HEK293 (cell line): ENCODE results near the gene LLGL1.

ENCODE experiments used
- ATF2 ChIP-seq: fragments of 450-650 bp; formaldehyde crosslinking; IDR thresholded peaks from 2 replicates; pipeline ENCODE4 v1.5.1; 2016; ENCODE audit warnings: missing biosample characterization, missing genetic modification characterization, low read depth
- GLI4 ChIP-seq: fragments of 450-650 bp; formaldehyde crosslinking; IDR thresholded peaks from 2 replicates; pipeline ENCODE4 v1.5.1; 2016; ENCODE audit warnings: missing biosample characterization, missing genetic modification characterization
- IKZF3 ChIP-seq: fragments of 450-650 bp; IDR thresholded peaks from 2 replicates; pipeline ENCODE4 v1.5.0; 2018; ENCODE audit warnings: missing biosample characterization, mild to moderate bottlenecking, missing genetic modification characterization, moderate library complexity
- KLF1 ChIP-seq: fragments of 450-650 bp; formaldehyde crosslinking; IDR thresholded peaks from 2 replicates; pipeline ENCODE4 v1.5.1; 2016; ENCODE audit warnings: missing biosample characterization, missing genetic modification characterization
- KLF17 ChIP-seq: fragments of 450-650 bp; formaldehyde crosslinking; IDR thresholded peaks from 2 replicates; pipeline ENCODE4 v1.5.1; 2016; ENCODE audit warnings: missing biosample characterization, missing genetic modification characterization
- KLF8 ChIP-seq: fragments of 450-650 bp; formaldehyde crosslinking; IDR thresholded peaks from 2 replicates; pipeline ENCODE4 v1.5.1; 2016; ENCODE audit warnings: missing biosample characterization, missing genetic modification characterization
- PRDM2 ChIP-seq: fragments of 450-650 bp; formaldehyde crosslinking; IDR thresholded peaks from 2 replicates; pipeline ENCODE4 v1.5.1; 2016; ENCODE audit warnings: missing biosample characterization, missing genetic modification characterization, borderline replicate concordance
- YY2 ChIP-seq: fragments of 450-650 bp; formaldehyde crosslinking; IDR thresholded peaks from 2 replicates; pipeline ENCODE4 v1.5.1; 2016; ENCODE audit warnings: missing biosample characterization, missing genetic modification characterization
- ZBTB7A ChIP-seq: fragments of 450-650 bp; formaldehyde crosslinking; IDR thresholded peaks from 2 replicates; pipeline ENCODE4 v1.5.1; 2016; ENCODE audit warnings: low read depth, missing biosample characterization, missing genetic modification characterization
- ZNF10 ChIP-seq: fragments of 450-650 bp; formaldehyde crosslinking; IDR thresholded peaks from 2 replicates; pipeline ENCODE4 v1.5.1; 2017; ENCODE audit warnings: missing biosample characterization, missing genetic modification characterization
- ZNF112 ChIP-seq: fragments of 450-650 bp; formaldehyde crosslinking; IDR thresholded peaks from 2 replicates; pipeline ENCODE4 v1.5.0; 2017; ENCODE audit warnings: missing biosample characterization, missing genetic modification characterization
- ZNF184 ChIP-seq: fragments of 450-650 bp; IDR thresholded peaks from 2 replicates; pipeline ENCODE4 v1.5.1; 2018; ENCODE audit warnings: missing biosample characterization, mild to moderate bottlenecking, missing genetic modification characterization
- ZNF2 ChIP-seq: fragments of 450-650 bp; formaldehyde crosslinking; IDR thresholded peaks from 2 replicates; pipeline ENCODE4 v1.5.1; 2016; ENCODE audit warnings: missing biosample characterization, missing genetic modification characterization
- ZNF202 ChIP-seq: fragments of 450-650 bp; formaldehyde crosslinking; IDR thresholded peaks from 2 replicates; pipeline ENCODE4 v1.5.1; 2016; ENCODE audit warnings: missing biosample characterization, missing genetic modification characterization, borderline replicate concordance
- ZNF211 ChIP-seq: fragments of 450-650 bp; formaldehyde crosslinking; IDR thresholded peaks from 2 replicates; pipeline ENCODE4 v1.5.1; 2016; ENCODE audit warnings: low read depth, missing biosample characterization, missing genetic modification characterization
- ZNF221 ChIP-seq: fragments of 450-650 bp; formaldehyde crosslinking; IDR thresholded peaks from 2 replicates; pipeline ENCODE4 v1.5.1; 2017; ENCODE audit warnings: missing biosample characterization, missing genetic modification characterization, borderline replicate concordance
- ZNF248 ChIP-seq: fragments of 450-650 bp; formaldehyde crosslinking; IDR thresholded peaks from 2 replicates; pipeline ENCODE4 v1.5.1; 2017; ENCODE audit warnings: missing biosample characterization, missing genetic modification characterization
- ZNF280C ChIP-seq: fragments of 450-650 bp; formaldehyde crosslinking; IDR thresholded peaks from 2 replicates; pipeline ENCODE4 v1.5.1; 2016; ENCODE audit warnings: missing biosample characterization, missing genetic modification characterization
- ZNF335 ChIP-seq: fragments of 450-650 bp; formaldehyde crosslinking; conservative IDR thresholded peaks from 2 replicates; pipeline ENCODE4 v1.5.1; 2016; ENCODE audit warnings: missing biosample characterization, missing genetic modification characterization
- ZNF530 ChIP-seq: fragments of 450-650 bp; formaldehyde crosslinking; IDR thresholded peaks from 2 replicates; pipeline ENCODE4 v1.5.1; 2016; ENCODE audit warnings: low read depth, missing biosample characterization, missing genetic modification characterization
- ZNF560 ChIP-seq: fragments of 450-650 bp; formaldehyde crosslinking; IDR thresholded peaks from 2 replicates; pipeline ENCODE4 v1.5.1; 2017; ENCODE audit warnings: missing biosample characterization, missing genetic modification characterization, borderline replicate concordance
- ZNF571 ChIP-seq: fragments of 450-650 bp; formaldehyde crosslinking; IDR thresholded peaks from 2 replicates; pipeline ENCODE4 v1.5.0; 2017; ENCODE audit warnings: missing biosample characterization, missing genetic modification characterization
- ZNF580 ChIP-seq: fragments of 450-650 bp; formaldehyde crosslinking; IDR thresholded peaks from 2 replicates; pipeline ENCODE4 v1.5.1; 2016; ENCODE audit warnings: missing biosample characterization, missing genetic modification characterization
- ZNF626 ChIP-seq: fragments of 450-650 bp; sonication (Bioruptor Pico); formaldehyde crosslinking; IDR thresholded peaks from 2 replicates; pipeline ENCODE4 v1.5.1; 2018; ENCODE audit warnings: missing biosample characterization, missing genetic modification characterization, inconsistent platforms
- ZNF664 ChIP-seq: fragments of 450-650 bp; formaldehyde crosslinking; IDR thresholded peaks from 2 replicates; pipeline ENCODE4 v1.5.1; 2016; ENCODE audit warnings: missing biosample characterization, missing genetic modification characterization
- ZNF777 ChIP-seq: fragments of 450-650 bp; formaldehyde crosslinking; IDR thresholded peaks from 2 replicates; pipeline ENCODE4 v1.5.1; 2017; ENCODE audit warnings: missing biosample characterization, missing genetic modification characterization, borderline replicate concordance
- ZNF785 ChIP-seq: fragments of 450-650 bp; formaldehyde crosslinking; IDR thresholded peaks from 2 replicates; pipeline ENCODE4 v1.5.1; 2016; ENCODE audit warnings: missing biosample characterization, missing genetic modification characterization
- ZSCAN4 ChIP-seq: fragments of 450-650 bp; formaldehyde crosslinking; IDR thresholded peaks from 2 replicates; pipeline ENCODE4 v1.5.1; 2017; ENCODE audit warnings: missing biosample characterization, missing genetic modification characterization

LLGL1 gene

GRCh38 chr17:18184143-18185031 lies 41.0 kb upstream of the LLGL1 start (continued):
- TF ChIP-seq ZNF280C (tag by site-specific recombination) (no peak), ZNF2 (tag by site-specific recombination) (peak; percentile 43; the same call in 1 of the 2 replicates), ZNF10 (no peak), ZNF785 (0 out of 2 replicates have a peak, but pooled peaks have one; percentile 19), YY2 (tag by site-specific recombination) (no peak), KLF1 (tag by site-specific recombination) (no peak; the same call in 1 of the 2 replicates), ZNF248 (tag by site-specific recombination) (no peak), ZNF221 (no peak), ZNF664 (no peak), ZBTB7A (tag by site-specific recombination) (no peak), ATF2 (tag by site-specific recombination) (no peak), ZNF560 (no peak), KLF8 (tag by site-specific recombination) (0 out of 2 replicates have a peak, but pooled peaks have one; percentile 19), ZNF202 (tag by site-specific recombination) (no peak), ZNF571 (tag by site-specific recombination) (no peak), KLF17 (tag by site-specific recombination) (peak; percentile 41; the same call in 1 of the 2 replicates), ZSCAN4 (tag by site-specific recombination) (no peak), ZNF184 (no peak), PRDM2 (tag by site-specific recombination) (no peak), IKZF3 (no peak), ZNF626 (no peak), ZNF335 (peak; percentile 74), ZNF580 (no peak), ZNF530 (no peak), ZNF112 (no peak), ZNF777 (peak; percentile 51; the same call in 1 of the 2 replicates), ZNF211 (no peak), GLI4 (no peak)
